Measurements from ENCODE around the gene PAK5. TPM values are rescaled to one million over a fixed set of nuclear protein-coding genes. Genes with fewer than 3 reads are reported as not detected.

The PAK5 gene
- total and polyA plus RNA-seq, 2 donors (not counting 1 experiment from before 2014, with no cell fraction given) = not detected

DNA sequence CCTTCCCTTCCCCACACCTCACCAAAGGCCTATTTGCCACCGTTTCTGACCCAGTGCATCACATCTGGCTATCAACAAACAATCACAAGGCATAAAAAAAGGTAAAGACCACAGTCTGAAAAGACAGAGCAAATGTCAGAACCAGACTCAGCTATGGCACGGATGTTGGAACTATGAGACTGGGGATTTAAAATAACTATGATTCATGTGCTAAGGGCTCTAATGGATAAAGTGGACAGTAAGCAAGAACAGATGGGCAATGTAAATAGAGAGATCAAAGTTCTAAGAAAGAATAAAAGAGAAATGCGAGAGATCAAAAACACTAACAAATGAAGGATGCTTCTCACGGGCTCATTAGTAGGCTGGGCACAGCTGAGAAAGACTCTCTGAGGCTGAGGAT, 225.0 kb downstream of the PAK5 start:
- Histone ChIP-seq H3K9ac (ENCODE audit: insufficient read depth, low read length) (no peak overlapping the region), H2AFZ (ENCODE audit: low read length) (no peak overlapping the region), H4K20me1 (ENCODE audit: control insufficient read depth, extremely low read depth, insufficient read depth, low read length) (no peaks in the 10 kb centered on the region), H3K4me1 (ENCODE audit: control insufficient read depth, extremely low read depth, insufficient read depth, low read length) (no peaks in the 10 kb centered on the region), H3K9me3 (ENCODE audit: control insufficient read depth, insufficient read depth, low read depth, low read length) (no peaks in the 10 kb centered on the region), H3K4me3 (replicated peaks in 1 of 4; ENCODE audit: control extremely low read depth in 1 of 4, insufficient read depth in 1 of 4, low read depth in 3 of 4, low read length in 4 of 4) (no peak overlapping the region), H3K79me2 (ENCODE audit: control insufficient read depth, insufficient read depth, low read length) (no peaks in the 10 kb centered on the region), H3K27ac (ENCODE audit: insufficient read depth, low read length) (no peak overlapping the region), H3K4me2 (ENCODE audit: extremely low read depth, insufficient read depth, low read length) (no peak overlapping the region), H3K36me3 (ENCODE audit: control insufficient read depth, insufficient read depth, low read length) (no peaks in the 10 kb centered on the region), H3K27me3 (ENCODE audit: control insufficient read depth, insufficient read depth, low read length) (no peaks in the 10 kb centered on the region)
- TF ChIP-seq EZH2 (IDR thresholded peaks at IDR 0.05; ENCODE audit: low read length, missing control alignments) (no peak), CTCF (conservative IDR thresholded peaks at IDR 0.05 in 1 of 2, IDR thresholded peaks at IDR 0.05 in 1 of 2; ENCODE audit: low read depth in 1 of 2, low read length in 2 of 2) (no peak)
- no peak for DNase-seq (ENCODE audit: low read depth in 2 of 2)

- H3K36me3 ChIP-seq (ENCODE audit: control insufficient read depth, insufficient read depth, low read length) = no peaks in the 10 kb centered on the region
- no peaks in the 10 kb centered on the region for H3K9me3 ChIP-seq (ENCODE audit: control insufficient read depth, insufficient read depth, low read depth, low read length)
- no peak for DNase-seq (ENCODE audit: low read depth in 2 of 2)
- H2AFZ ChIP-seq (ENCODE audit: low read length) = no peak overlapping the region
- H3K9ac ChIP-seq (ENCODE audit: insufficient read depth, low read length) = no peak overlapping the region
- no peak overlapping the region for H3K4me3 ChIP-seq (replicated peaks in 1 of 4; ENCODE audit: control extremely low read depth in 1 of 4, insufficient read depth in 1 of 4, low read depth in 3 of 4, low read length in 4 of 4)
- no peak overlapping the region for H3K27ac ChIP-seq (ENCODE audit: insufficient read depth, low read length)
- H3K4me1 ChIP-seq (ENCODE audit: control insufficient read depth, extremely low read depth, insufficient read depth, low read length) = no peaks in the 10 kb centered on the region
- no peaks in the 10 kb centered on the region for H3K79me2 ChIP-seq (ENCODE audit: control insufficient read depth, insufficient read depth, low read length)
- H3K27me3 ChIP-seq (ENCODE audit: control insufficient read depth, insufficient read depth, low read length) = no peaks in the 10 kb centered on the region
- no peak for TF ChIP-seq EZH2 (IDR thresholded peaks at IDR 0.05; ENCODE audit: low read length, missing control alignments)
- H3K4me2 ChIP-seq (ENCODE audit: extremely low read depth, insufficient read depth, low read length) = no peak overlapping the region
- H4K20me1 ChIP-seq (ENCODE audit: control insufficient read depth, extremely low read depth, insufficient read depth, low read length) = no peaks in the 10 kb centered on the region
Observed at GRCh38 chr20:9611921-9612320, 227.0 kb downstream of the PAK5 start.

DNA sequence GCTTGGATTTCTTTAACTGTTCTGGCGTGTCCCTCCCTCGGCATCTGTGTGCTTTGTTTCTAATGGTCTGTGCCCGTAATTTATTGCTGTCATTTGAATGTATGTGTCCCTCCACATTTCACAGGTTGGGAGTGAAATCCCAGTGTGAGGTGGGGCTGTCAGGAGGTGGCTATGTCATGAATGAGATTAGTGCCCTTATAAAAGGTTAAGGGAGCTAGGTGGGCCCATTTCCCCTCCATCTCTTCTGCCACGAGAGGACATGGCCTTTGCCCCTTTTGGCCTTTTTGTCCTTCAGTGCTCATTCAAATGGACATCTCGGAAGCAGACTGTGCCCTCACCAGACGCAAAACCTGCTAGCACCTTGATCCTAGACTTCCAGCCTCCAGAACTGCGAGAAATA, 228.2 kb downstream of the PAK5 start:
- Histone ChIP-seq H3K79me2 (ENCODE audit: control insufficient read depth, insufficient read depth, low read length) (no peaks in the 10 kb centered on the region), H4K20me1 (ENCODE audit: control insufficient read depth, extremely low read depth, insufficient read depth, low read length) (no peaks in the 10 kb centered on the region), H3K9ac (ENCODE audit: insufficient read depth, low read length) (no peak overlapping the region), H3K4me1 (ENCODE audit: control insufficient read depth, extremely low read depth, insufficient read depth, low read length) (no peaks in the 10 kb centered on the region), H3K36me3 (ENCODE audit: control insufficient read depth, insufficient read depth, low read length) (no peaks in the 10 kb centered on the region), H3K4me3 (replicated peaks in 1 of 4; ENCODE audit: control extremely low read depth in 1 of 4, insufficient read depth in 1 of 4, low read depth in 3 of 4, low read length in 4 of 4) (no peak overlapping the region), H2AFZ (ENCODE audit: low read length) (no peak overlapping the region), H3K27me3 (ENCODE audit: control insufficient read depth, insufficient read depth, low read length) (no peaks in the 10 kb centered on the region), H3K27ac (ENCODE audit: insufficient read depth, low read length) (no peak overlapping the region), H3K4me2 (ENCODE audit: extremely low read depth, insufficient read depth, low read length) (no peak overlapping the region), H3K9me3 (ENCODE audit: control insufficient read depth, insufficient read depth, low read depth, low read length) (no peaks in the 10 kb centered on the region)
- TF ChIP-seq EZH2 (IDR thresholded peaks at IDR 0.05; ENCODE audit: low read length, missing control alignments) (no peak), CTCF (conservative IDR thresholded peaks at IDR 0.05 in 1 of 2, IDR thresholded peaks at IDR 0.05 in 1 of 2; ENCODE audit: low read depth in 1 of 2, low read length in 2 of 2) (no peak)
- no peak for DNase-seq (ENCODE audit: low read depth in 2 of 2)
